Measurements from ENCODE around the gene CELA3B.
"Not testable (repeated sequence)": the region's sequence is repeated elsewhere in the genome, so short reads cannot be mapped to it uniquely, and the experiment has no call there.

Gene CELA3B

GRCh38 chr1:21938732-21939538 is 37.9 kb upstream of the CELA3B start:
- H3K4me3 ChIP-seq (ENCODE audit: control insufficient read depth, low read depth, low read length) = no peak overlapping the region
- TF ChIP-seq, protein P1, sequence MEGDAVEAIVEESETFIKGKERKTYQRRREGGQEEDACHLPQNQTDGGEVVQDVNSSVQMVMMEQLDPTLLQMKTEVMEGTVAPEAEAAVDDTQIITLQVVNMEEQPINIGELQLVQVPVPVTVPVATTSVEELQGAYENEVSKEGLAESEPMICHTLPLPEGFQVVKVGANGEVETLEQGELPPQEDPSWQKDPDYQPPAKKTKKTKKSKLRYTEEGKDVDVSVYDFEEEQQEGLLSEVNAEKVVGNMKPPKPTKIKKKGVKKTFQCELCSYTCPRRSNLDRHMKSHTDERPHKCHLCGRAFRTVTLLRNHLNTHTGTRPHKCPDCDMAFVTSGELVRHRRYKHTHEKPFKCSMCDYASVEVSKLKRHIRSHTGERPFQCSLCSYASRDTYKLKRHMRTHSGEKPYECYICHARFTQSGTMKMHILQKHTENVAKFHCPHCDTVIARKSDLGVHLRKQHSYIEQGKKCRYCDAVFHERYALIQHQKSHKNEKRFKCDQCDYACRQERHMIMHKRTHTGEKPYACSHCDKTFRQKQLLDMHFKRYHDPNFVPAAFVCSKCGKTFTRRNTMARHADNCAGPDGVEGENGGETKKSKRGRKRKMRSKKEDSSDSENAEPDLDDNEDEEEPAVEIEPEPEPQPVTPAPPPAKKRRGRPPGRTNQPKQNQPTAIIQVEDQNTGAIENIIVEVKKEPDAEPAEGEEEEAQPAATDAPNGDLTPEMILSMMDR (conservative IDR thresholded peaks at IDR 0.05; ENCODE audit: control insufficient read depth, insufficient read depth, low read depth, low read length) = no peak
- DNase-seq (ENCODE audit: low read depth) = no peak

DNA sequence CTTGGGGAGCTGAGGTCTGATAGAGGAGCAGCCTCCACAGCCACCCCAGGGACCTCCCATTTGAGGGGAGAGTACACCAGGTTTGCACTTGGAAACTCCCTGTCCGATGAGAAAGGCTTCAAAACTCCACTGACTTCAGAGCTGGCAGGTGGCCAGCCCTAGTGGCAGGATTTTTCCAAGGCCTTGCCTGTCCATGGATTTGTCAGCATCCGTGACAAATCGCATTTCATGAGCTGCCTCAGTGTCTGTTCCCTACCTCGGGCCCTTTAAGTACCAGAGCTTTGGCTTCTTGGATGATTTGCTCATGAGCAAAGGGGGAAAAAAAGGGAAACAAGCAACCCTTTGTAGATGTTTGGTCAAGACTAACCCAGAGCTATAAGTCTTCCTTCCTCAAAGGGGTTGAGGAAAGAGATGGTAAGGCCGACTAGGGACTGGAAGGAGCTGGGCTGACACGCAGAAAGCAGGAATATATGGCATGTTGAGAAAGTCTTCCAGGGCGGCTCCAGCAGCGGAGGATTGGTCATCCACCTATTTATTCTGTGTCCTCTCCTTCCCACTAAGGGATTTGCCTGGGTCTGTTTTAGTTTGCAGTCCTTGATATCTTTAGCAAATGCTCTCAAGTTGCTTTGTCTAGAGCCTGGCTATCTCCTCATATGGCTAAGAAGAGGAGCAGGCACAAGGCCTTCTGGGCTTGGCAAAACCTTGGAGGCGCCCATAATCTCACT is 37.0 kb upstream of the CELA3B start:
- TF ChIP-seq, protein P1 (conservative IDR thresholded peaks at IDR 0.05; ENCODE audit: control insufficient read depth, insufficient read depth, low read depth, low read length) = peak; percentile 59
- DNase-seq (ENCODE audit: low read depth) = peak; percentile 97
- H3K4me3 ChIP-seq (ENCODE audit: control insufficient read depth, low read depth, low read length) = no peak overlapping the region

DNA sequence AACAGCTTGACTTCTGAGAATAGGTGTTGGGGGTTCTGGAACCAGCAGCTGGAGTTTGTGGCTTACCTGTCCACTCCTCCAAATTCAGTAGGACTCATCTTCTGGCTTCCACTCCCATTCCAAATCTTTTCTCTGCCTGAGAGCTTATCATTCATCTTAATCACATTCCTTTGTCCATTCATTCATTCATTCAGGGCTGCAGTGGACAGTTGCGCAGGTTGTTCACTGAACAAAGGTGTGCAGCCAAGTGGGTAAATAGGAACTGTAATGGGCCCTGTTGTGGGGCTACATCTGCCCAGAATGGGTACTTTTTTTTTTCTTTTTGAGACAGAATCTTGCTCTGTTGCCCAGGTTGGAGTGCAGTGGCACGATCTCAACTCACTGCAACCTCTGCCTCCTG is 36.3 kb upstream of the CELA3B start:
- TF ChIP-seq, protein P1 (conservative IDR thresholded peaks at IDR 0.05; ENCODE audit: control insufficient read depth, insufficient read depth, low read depth, low read length) = no peak
- DNase-seq (ENCODE audit: low read depth) = no peak
- H3K4me3 ChIP-seq (ENCODE audit: control insufficient read depth, low read depth, low read length) = no peak overlapping the region

DNA sequence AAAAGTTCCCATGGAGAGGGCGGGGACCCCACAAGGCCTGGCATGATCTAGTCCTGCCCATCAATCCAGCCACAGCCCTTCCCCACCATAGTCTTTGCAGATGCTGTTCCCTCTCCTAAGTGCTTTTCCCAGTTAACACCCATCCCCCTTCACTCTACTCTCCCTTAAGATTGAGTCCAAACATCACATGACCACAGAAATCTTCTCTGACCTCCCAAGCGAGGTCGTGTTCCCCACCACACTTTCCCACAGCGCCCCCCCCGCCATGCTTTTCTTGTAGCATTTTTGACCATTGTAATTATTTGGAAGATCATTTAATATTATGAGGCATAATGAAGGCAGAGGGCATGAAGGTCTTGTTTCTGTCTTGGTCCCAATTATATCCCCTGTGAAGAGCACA is 35.5 kb upstream of the CELA3B start:
- TF ChIP-seq, protein P1 (conservative IDR thresholded peaks at IDR 0.05; ENCODE audit: control insufficient read depth, insufficient read depth, low read depth, low read length) = no peak
- DNase-seq (ENCODE audit: low read depth) = no peak
- H3K4me3 ChIP-seq (ENCODE audit: control insufficient read depth, low read depth, low read length) = no peak overlapping the region

DNA sequence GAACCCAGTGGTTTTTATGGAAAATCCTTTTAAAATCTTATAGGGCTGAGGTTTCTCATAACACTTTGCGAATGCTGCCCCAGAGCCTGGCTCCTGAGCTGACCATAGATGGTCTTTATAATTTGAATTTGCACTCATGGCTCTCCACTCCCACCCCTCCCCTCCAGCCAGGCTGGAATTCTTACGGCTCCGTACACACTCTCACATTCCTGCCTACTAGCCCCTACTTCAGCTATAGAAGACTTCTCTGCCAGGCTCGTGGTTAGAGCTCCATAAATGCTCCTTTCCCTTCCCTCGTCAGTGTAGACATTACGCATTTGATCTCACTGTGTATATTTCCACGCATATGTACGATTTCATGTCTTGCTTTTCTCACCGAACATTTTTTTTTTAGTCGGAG is 34.4 kb upstream of the CELA3B start:
- DNase-seq (ENCODE audit: low read depth) = no peak
- TF ChIP-seq, protein P1 (conservative IDR thresholded peaks at IDR 0.05; ENCODE audit: control insufficient read depth, insufficient read depth, low read depth, low read length) = no peak
- no peak overlapping the region for H3K4me3 ChIP-seq (ENCODE audit: control insufficient read depth, low read depth, low read length)

DNA sequence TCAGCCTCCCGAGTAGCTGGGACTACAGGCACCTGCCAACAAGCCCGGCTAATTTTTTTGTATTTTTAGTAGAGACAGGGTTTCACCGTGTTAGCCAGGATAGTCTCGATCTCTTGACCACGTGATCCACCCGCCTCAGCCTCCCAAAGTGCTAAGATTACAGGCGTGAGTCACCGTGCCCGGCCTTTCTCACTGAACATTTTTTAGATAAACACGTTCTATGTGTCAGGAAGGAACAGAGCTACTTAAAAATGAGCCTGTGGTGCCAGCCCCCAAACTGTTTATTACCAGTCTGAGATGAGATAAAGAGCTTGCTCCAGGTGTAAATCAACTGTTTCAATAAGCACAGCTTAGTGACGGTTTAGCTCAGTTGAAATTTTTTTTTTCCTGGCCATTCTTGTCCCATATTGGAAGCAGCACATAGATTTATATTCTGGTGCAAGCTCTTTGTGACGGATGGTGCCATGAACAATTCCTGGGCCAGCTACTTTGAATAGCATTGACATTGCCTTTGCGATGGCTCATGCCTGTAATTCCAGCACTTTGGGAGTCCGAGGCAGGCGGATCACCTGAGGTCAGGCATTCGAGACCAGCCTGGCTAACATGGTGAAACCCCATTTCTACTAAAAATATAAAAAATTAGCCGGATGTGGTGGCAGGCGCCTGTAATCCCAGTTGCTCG is 33.7 kb upstream of the CELA3B start:
- H3K4me3 ChIP-seq (ENCODE audit: control insufficient read depth, low read depth, low read length); DNase-seq (ENCODE audit: low read depth): not testable (repeated sequence)

GRCh38 chr1:21944733-21945073 is 32.1 kb upstream of the CELA3B start:
- TF ChIP-seq, protein P1 (conservative IDR thresholded peaks at IDR 0.05; ENCODE audit: control insufficient read depth, insufficient read depth, low read depth, low read length) = no peak
- no peak for DNase-seq (ENCODE audit: low read depth)
- H3K4me3 ChIP-seq (ENCODE audit: control insufficient read depth, low read depth, low read length) = no peak overlapping the region
